ENCODE results near the gene VWCE.
"Not testable (repeated sequence)": the region's sequence is repeated elsewhere in the genome, so short reads cannot be mapped to it uniquely, and the experiment has no call there.

GRCh38 chr11:61222692-61223091 is 72.4 kb downstream of the VWCE start:
- not testable (repeated sequence) for TF ChIP-seq EZH2phosphoT487, EZH2, CTCF (IDR thresholded peaks at IDR 0.05)
